DMS53 (cell line): ENCODE data around the gene LRP6.

Source experiments
- DNase-seq: peaks from one replicate; lab custom pipeline; 2025; lab: John Stamatoyannopoulos, UW

The LRP6 gene

DNA sequence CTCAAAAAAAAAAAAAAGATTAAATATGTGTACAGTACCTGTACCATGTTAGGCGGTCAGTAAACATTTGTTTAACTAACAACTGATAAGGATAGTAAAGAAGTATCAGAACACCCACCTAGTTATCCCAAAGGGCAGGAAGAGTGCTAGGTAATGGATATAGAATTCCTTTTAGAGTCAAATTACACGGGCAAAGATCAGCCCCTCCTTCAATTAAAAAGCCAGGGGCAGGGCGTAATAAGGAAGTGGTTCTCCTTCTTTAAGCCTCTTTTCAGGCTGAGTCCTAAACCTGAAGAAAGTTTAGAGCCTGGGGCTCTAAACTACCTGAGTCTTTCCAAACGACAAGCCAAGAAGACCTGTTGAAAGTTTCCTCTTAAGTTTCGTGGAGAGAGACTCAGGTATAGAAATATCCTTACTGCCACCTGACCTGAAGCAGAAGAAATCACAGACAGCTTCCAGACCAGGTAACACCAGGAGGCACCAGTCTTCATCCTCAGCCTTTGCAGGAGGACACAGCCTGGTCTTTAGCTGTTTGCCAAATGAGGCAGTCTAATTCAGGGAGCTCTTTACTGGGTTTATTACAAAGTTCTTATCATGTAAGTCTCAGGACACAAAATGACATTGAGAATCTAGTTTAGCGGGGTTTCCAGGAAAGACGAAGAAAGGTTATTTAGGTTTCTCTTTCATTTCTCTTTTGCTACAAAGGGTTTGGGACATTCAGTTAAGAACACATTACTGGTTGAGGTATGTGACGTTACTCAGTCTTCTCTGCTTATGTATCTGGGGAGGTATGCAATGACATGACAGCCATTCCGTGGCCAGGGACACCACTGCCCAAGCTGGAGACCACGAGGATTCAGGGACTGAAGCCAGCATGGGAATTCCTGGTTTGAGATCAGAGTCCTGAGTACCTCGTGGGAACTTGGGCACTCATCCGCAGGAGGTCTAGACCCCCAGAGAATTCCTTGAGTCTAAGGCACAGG lies 195.9 kb downstream of the LRP6 start, which contains the start of gene BCL2L14:
BCL2L14 (plus strand) TSS at position 266 of the 983 bp plus-strand sequence. CDS start 8,367 bp downstream, outside the sequence.
- DNase-seq, result peak; percentile 42

- DNase-seq, result no peak
Measured at GRCh38 chr12:12069821-12070548, 196.9 kb downstream of the LRP6 start.

- no peak for DNase-seq
Measured at GRCh38 chr12:12068751-12069150, 198.1 kb downstream of the LRP6 start.
